GM19025 (cell line): ENCODE results near the gene FAU.
A peak's percentile ranks its signal among the peaks of the same experiment; 100 is the strongest.
"Not testable (repeated sequence)": the region's sequence is repeated elsewhere in the genome, so short reads cannot be mapped to it uniquely, and the experiment has no call there.

Experiments used
- ATAC-seq: cut with Tn5 transposase; IDR thresholded peaks from one replicate; pipeline ENCODE4 v1.9.1; 2021; ENCODE audit warnings: mild to moderate bottlenecking, low read depth, moderate library complexity; ENCODE audit not compliant: unreplicated experiment

The FAU gene

GRCh38 chr11:65124480-65125196 lies 2.7 kb upstream of the FAU start:
- no peak for ATAC-seq

GRCh38 chr11:65121447-65121864 lies 478 bp downstream of the FAU start:
- ATAC-seq: no peak

GRCh38 chr11:65120831-65121230 lies 1.1 kb downstream of the FAU start:
- ATAC-seq: no peak

- ATAC-seq: no peak
Measured at GRCh38 chr11:65119670-65119995, 2.3 kb downstream of the FAU start.

- not testable (repeated sequence) for ATAC-seq
Measured at GRCh38 chr11:65118891-65119669, 2.9 kb downstream of the FAU start.

GRCh38 chr11:65118097-65118837 lies 3.7 kb downstream of the FAU start:
- ATAC-seq: no peak

- peak; percentile 51 for ATAC-seq
Measured at GRCh38 chr11:65117206-65118096, 4.5 kb downstream of the FAU start, which contains the start of gene ZNHIT2. TSS of gene ZNHIT2 (minus strand) at chr11:65117701. CDS start at chr11:65117653, 48 bp downstream.

GRCh38 chr11:65116370-65117205 lies 5.3 kb downstream of the FAU start:
- no peak for ATAC-seq

- no peak for ATAC-seq
Measured at GRCh38 chr11:65115361-65116082, 6.4 kb downstream of the FAU start.

- ATAC-seq: no peak
Measured at GRCh38 chr11:65114538-65115171, 7.3 kb downstream of the FAU start.

- ATAC-seq: no peak
Measured at GRCh38 chr11:65113839-65114238, 8.1 kb downstream of the FAU start.

GRCh38 chr11:65113361-65113756 lies 8.6 kb downstream of the FAU start:
- no peak for ATAC-seq

GRCh38 chr11:65112546-65113360 lies 9.2 kb downstream of the FAU start:
- ATAC-seq: no peak

- peak; percentile 78 for ATAC-seq
Measured at GRCh38 chr11:65111744-65112545, 10.0 kb downstream of the FAU start, which contains the start of gene TM7SF2. TSS of gene TM7SF2 (plus strand) at chr11:65111872. CDS start at chr11:65112016, 144 bp downstream.

- no peak for ATAC-seq
Measured at GRCh38 chr11:65111159-65111743, 10.7 kb downstream of the FAU start.

GRCh38 chr11:65110354-65110861 lies 11.5 kb downstream of the FAU start:
- no peak for ATAC-seq
